HG03439 (cell line): ENCODE data around the gene MYLK4.

Source experiments
- ATAC-seq: cut with Tn5 transposase; IDR thresholded peaks from one replicate; pipeline ENCODE4 v1.9.1; 2021; ENCODE audit warnings: mild to moderate bottlenecking, moderate library complexity; ENCODE audit not compliant: unreplicated experiment

MYLK4 gene

DNA sequence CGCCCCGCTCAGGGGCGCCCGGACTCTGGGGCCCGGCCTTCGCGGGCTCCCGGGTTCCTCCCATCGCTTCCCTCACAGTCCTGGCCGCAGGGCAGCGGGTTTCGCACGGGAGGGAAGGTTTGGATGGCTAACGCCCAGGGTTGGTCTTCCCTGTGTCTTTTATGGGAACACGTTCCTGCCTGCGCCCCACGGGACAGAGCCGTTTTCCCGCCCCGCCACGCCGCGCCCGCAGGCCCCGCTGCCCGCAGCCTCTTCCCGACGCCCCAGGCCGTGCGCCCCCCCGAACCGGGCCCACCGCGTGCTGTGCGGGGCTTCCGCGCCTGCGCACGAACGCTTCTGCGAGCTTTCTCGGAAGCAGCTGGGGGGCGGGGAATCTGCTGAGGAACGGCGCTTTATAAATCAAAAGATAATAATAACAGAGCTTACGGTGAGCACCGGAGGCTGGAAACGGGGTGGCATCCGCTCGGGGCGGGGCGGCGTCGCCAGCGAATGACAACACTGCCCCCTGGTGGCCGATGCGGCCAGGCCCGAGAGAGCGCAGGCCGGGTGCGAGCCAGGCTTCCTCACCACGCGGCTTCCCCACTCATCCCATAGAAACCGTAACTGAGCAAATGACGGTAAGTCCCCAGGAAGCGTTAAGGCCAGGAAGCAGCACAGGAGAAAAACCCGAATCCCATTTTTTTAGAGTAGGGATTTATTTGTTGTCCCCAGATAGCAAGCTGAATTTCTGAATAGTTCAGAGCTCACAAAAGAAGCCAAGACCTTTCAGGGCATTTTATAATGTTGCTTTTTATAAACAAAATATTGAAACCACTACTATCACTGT, 116.4 kb downstream of the MYLK4 start:
- ATAC-seq = peak; percentile 84

GRCh38 chr6:2633736-2634135, 117.0 kb downstream of the MYLK4 start:
- no peak for ATAC-seq

DNA sequence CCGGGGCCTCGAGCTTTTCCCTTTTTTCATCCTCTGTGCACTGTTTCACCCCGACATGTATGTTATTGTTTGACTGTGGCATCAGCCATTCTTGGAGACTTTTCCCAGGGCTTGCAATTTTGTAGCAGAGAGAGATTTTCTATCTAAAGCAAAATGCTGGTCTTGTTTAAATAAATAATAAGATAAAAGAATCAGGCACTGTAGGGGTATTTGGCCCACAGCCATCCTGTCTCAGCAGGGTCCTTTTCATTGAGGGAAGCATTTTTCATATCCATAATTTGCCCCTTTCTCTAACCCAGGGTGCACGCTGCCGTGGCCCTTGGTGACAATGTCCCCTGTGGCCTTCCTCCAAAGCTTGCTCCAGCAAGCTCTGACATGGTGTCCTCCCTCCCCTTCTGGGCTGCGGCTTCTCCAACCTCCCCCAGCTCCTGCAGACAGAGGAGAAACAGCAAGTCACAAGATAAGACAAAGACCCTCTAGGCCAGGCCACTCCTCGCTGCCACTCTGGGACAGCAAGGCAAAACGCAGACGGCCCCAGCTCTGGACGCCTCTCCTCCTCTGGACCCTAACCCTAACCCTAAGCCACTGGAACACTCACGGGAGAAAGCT, 117.6 kb downstream of the MYLK4 start:
- ATAC-seq = no peak

- no peak for ATAC-seq
Measured at GRCh38 chr6:2632368-2632767, 118.4 kb downstream of the MYLK4 start.

DNA sequence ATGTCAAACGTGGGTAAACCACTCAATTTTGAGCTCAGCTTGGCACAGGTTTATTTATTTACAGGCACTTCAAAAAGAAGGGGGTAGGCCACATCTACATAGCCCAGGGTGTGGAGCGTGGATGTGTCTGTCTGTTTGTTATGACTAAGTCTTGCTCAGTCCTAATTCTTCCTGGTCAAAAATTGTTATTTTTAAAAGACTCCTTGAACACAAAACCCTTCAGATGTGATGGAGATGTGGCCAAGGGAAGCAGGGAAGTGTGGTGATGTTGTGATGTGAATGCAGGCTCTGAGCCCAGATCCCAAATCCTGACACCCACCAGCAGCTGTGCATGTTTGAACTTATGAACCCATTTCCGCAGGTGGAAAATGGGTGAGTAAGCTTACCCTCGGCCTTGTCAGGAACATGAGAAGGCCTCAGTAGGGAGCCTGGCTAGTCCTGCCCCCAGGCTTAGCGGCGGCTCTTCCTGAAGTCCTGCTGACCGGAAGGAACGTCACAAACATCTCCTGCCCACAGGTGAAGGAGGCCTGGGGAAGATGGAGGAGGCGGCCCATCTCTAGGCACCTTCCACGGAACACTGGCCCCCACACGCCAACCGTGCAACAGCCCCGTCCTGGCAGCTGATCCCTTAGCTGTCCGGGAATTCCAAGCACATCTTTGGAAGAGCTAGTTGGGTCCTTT, 119.7 kb downstream of the MYLK4 start:
- ATAC-seq = no peak

GRCh38 chr6:2630359-2630758, 120.4 kb downstream of the MYLK4 start:
- ATAC-seq = no peak

GRCh38 chr6:2626401-2626800, 124.3 kb downstream of the MYLK4 start:
- ATAC-seq = no peak

DNA sequence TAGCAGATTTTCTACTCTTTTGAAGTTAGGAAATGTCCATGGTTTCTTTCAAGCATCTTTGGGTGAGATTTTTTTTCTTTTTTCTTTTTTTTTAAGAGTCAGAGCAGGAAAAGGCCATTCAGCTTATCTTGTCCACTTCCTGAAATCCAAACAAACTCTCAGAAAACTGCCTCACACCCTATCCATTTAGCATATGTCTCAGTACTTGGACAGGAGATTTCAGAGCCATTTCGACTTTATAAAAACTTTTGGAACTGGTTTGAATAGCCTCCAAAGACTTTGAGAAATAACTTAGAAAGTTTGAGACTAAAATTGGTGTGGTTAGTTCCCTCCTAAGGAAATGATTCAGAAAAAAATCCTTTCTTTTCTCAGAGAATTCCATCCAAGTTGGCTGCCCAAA, 125.1 kb downstream of the MYLK4 start:
- no peak for ATAC-seq

- ATAC-seq = no peak
Measured at GRCh38 chr6:2624177-2624576, 126.5 kb downstream of the MYLK4 start.

- no peak for ATAC-seq
Measured at GRCh38 chr6:2623295-2623694, 127.4 kb downstream of the MYLK4 start.

- no peak for ATAC-seq
Measured at GRCh38 chr6:2622671-2623070, 128.1 kb downstream of the MYLK4 start.

DNA sequence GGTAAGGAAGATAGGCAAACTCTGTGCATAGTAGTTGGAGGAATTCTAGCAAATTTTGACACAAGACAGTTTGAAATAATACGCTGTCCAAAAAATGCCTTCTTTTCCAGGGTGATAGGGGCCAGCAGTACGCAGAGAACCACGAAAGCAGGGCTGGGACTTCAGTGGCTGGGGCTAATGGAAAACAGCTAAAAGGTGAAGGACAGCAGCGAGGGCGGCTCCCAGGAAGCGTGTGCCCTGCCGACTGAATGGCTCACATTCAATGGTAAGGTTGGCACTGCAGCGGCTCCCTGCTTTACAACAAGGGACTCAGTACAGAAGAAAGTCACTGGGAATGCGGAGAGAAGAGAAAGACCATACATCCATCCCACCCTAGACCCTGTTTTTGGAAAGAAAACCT, 131.1 kb downstream of the MYLK4 start:
- ATAC-seq = no peak

DNA sequence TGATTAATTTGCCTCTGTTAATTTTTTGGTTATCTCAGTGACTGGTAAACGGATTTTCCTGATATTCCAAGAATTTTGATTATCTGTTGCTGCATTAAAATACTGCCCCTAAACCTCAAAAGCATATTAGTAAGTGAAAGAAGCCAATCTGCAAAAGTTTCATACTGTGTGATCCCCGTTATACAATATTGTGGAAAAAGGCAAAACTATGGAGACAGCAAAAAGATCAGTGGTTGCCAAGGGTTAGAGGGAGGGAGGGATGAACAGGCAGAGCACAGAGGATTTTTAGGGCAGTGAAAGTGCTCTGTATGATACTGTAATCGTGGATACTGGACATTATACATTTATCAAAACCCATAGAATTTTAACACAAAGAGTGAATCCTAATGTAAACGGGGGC, 133.0 kb downstream of the MYLK4 start:
- no peak for ATAC-seq

DNA sequence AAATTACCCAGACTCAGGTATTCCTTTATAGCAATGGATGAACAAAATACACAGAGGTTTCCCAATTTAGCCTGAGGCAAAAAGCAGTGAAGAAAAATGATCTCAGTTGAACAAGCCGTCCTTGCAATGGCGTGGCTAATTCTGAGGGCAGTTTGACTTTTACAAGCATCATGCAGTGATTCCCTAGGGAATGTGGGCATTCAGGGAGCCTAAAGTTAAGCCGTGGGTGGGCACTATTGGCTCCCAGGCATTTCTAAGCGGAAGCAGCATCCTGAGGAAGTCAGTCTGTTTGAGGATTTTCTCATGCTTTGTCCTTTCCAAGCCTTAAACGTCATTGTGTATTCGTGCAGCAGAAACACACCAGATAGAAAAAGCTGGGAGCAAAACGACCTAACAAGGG, 133.9 kb downstream of the MYLK4 start:
- no peak for ATAC-seq

DNA sequence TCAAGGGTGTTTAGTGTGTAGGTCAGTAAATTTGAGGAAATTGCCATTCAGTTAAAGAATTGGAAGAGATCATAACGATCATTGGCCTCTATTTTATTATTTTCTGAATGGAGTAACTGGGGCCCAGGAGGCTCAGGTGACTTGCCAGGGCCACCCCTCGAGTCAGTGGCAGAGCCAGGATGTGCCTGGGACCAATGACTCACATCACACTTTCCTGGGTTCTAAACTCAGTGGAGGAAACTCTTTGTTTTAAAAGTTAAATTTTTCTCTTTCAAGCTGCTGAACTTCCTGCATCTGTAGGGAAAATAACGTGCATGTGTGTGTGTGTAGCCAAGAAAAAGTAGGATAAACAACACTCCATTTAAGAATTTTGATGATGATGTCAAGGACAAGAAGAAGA, 135.5 kb downstream of the MYLK4 start:
- no peak for ATAC-seq

- ATAC-seq = no peak
Measured at GRCh38 chr6:2614846-2615245, 135.9 kb downstream of the MYLK4 start.

- no peak for ATAC-seq
Measured at GRCh38 chr6:2614155-2614554, 136.6 kb downstream of the MYLK4 start.
